Stomach (tissue), 4 donors: ENCODE results near the gene METTL17.

ENCODE experiments used
- CTCF ChIP-seq, 7 experiments: fragments of 450-650 bp in 4 of 7; fragments of 200-600 bp in 3 of 7; sonication (generic) in 3 of 7; IDR thresholded peaks; one replicate each; pipeline ENCODE4 v1.5.1; 2016 to 2019; ENCODE audit warnings: antibody characterized with exemption in 7 of 7, control low read depth in 2 of 7, mild to moderate bottlenecking in 1 of 7
- EP300 ChIP-seq: sonication (generic); formaldehyde crosslinking; IDR thresholded peaks from one replicate; pipeline ENCODE4 v1.6.1; 2017; ENCODE audit warnings: antibody characterized with exemption
- POLR2A ChIP-seq, 4 donors: fragments of 450-650 bp; IDR thresholded peaks; one replicate each; pipeline ENCODE4 v1.6.1; 2016; ENCODE audit warnings: antibody characterized with exemption in 4 of 4, control low read depth in 2 of 4, mild to moderate bottlenecking in 1 of 4, moderate library complexity in 1 of 4

GRCh38 chr14:21042918-21043317, 53.1 kb downstream of the METTL17 start:
- TF ChIP-seq CTCF (IDR thresholded peaks at IDR 0.05) (no peak), EP300 (no peak), POLR2A (IDR thresholded peaks at IDR 0.05) (no peak)
